GM23338 (cell line): ENCODE results near the gene KRT78. TPM values are rescaled to one million over a fixed set of nuclear protein-coding genes. Genes with fewer than 3 reads are reported as not detected.

Experiments
- ATAC-seq: fragments of 200-7000 bp; cut with Tn5 transposase; 3 replicates; pipeline ENCODE4 v1.9.1; 2020
- DNase-seq: peaks from one replicate; pipeline ENCODE4 v3.0.0-alpha.2; 2015; ENCODE audit warnings: low spot score
- H2AFZ ChIP-seq: fragments of 200-600 bp; sonication (generic); 2 replicates; pipeline ENCODE4 v1.8.0; 2016; ENCODE audit warnings: antibody characterized with exemption, mild to moderate bottlenecking, moderate library complexity
- H3F3A ChIP-seq: fragments of 200-600 bp; sonication (generic); replicated peaks from 2 replicates; pipeline ENCODE4 v1.8.0; 2017; ENCODE audit warnings: antibody characterized with exemption, mixed run types, low read depth
- H3K27ac ChIP-seq: fragments of 200-600 bp; sonication (generic); 2 replicates; pipeline ENCODE4 v1.6.1; 2016; ENCODE audit warnings: low read depth
- H3K27me3 ChIP-seq: fragments of 200-600 bp; sonication (generic); 2 replicates; pipeline ENCODE4 v1.8.0; 2016; ENCODE audit warnings: mild to moderate bottlenecking, mixed run types, moderate library complexity; ENCODE audit not compliant: insufficient read depth
- H3K36me3 ChIP-seq: fragments of 200-600 bp; sonication (generic); 2 replicates; pipeline ENCODE4 v1.8.0; 2016; ENCODE audit warnings: mild to moderate bottlenecking; ENCODE audit not compliant: insufficient read depth
- H3K4me1 ChIP-seq: fragments of 200-600 bp; sonication (generic); 2 replicates; pipeline ENCODE4 v1.8.0; 2016; ENCODE audit warnings: mild to moderate bottlenecking, moderate library complexity; ENCODE audit not compliant: insufficient read depth
- H3K4me2 ChIP-seq: fragments of 200-600 bp; sonication (generic); 2 replicates; pipeline ENCODE4 v1.7.1; 2017; ENCODE audit warnings: mixed run types
- H3K4me3 ChIP-seq: fragments of 200-600 bp; sonication (generic); 2 replicates; pipeline ENCODE4 v1.6.1; 2016; ENCODE audit warnings: mixed run types
- H3K79me2 ChIP-seq: fragments of 200-600 bp; sonication (generic); replicated peaks from 2 replicates; pipeline ENCODE4 v1.8.0; 2017; ENCODE audit warnings: mild to moderate bottlenecking; ENCODE audit not compliant: insufficient read depth
- H3K9me2 ChIP-seq: fragments of 200-600 bp; sonication (generic); 2 replicates; pipeline ENCODE4 v1.8.0; 2017; ENCODE audit not compliant: insufficient read depth
- H4K20me1 ChIP-seq: fragments of 200-600 bp; sonication (generic); replicated peaks from 2 replicates; pipeline ENCODE4 v1.8.0; 2017; ENCODE audit warnings: mild to moderate bottlenecking; ENCODE audit not compliant: insufficient read depth
- H3K27ac Mint-ChIP-seq: 2 replicates; pipeline ENCODE4 v1.8.0; 2020; ENCODE audit warnings: inconsistent platforms, mild to moderate bottlenecking, moderate library complexity, mixed read lengths
- H3K27me3 Mint-ChIP-seq: 3 replicates; pipeline ENCODE4 v1.8.0; 2022; ENCODE audit warnings: low read depth, mild to moderate bottlenecking, moderate library complexity, mixed read lengths, inconsistent platforms; ENCODE audit not compliant: insufficient read depth, poor library complexity
- H3K36me3 Mint-ChIP-seq: 3 replicates; pipeline ENCODE4 v1.8.0; 2021; ENCODE audit warnings: low read depth, mild to moderate bottlenecking, inconsistent platforms, moderate library complexity, mixed read lengths
- H3K4me1 Mint-ChIP-seq: 3 replicates; pipeline ENCODE4 v1.8.0; 2020; ENCODE audit warnings: mild to moderate bottlenecking, inconsistent platforms, mixed read lengths
- H3K4me3 Mint-ChIP-seq: 3 replicates; pipeline ENCODE4 v1.8.0; 2021; ENCODE audit warnings: moderate library complexity, mild to moderate bottlenecking, inconsistent platforms, mixed read lengths
- H3K9me3 Mint-ChIP-seq: 3 replicates; pipeline ENCODE4 v1.8.0; 2020; ENCODE audit warnings: moderate library complexity, mild to moderate bottlenecking, inconsistent platforms, mixed read lengths
- EZH2 ChIP-seq: fragments of 200-600 bp; sonication (generic); IDR thresholded peaks from one replicate; pipeline ENCODE4 v1.8.0; 2017; ENCODE audit warnings: antibody characterized with exemption, mild to moderate bottlenecking, low read depth; ENCODE audit not compliant: unreplicated experiment
- EZH2phosphoT487 ChIP-seq: fragments of 200-600 bp; sonication (generic); IDR thresholded peaks from one replicate; pipeline ENCODE4 v1.8.1; 2018; ENCODE audit warnings: antibody characterized with exemption; ENCODE audit not compliant: unreplicated experiment
- JUNB ChIP-seq: IDR thresholded peaks from one replicate; pipeline ENCODE4 v1.6.1; 2016; ENCODE audit warnings: antibody characterized with exemption; ENCODE audit not compliant: unreplicated experiment
- NANOG ChIP-seq: IDR thresholded peaks from 2 replicates; pipeline ENCODE4 v1.6.1; 2016; ENCODE audit warnings: antibody characterized with exemption, borderline replicate concordance
- POLR2AphosphoS5 ChIP-seq: IDR thresholded peaks from 2 replicates; pipeline ENCODE4 v1.6.1; 2016; ENCODE audit warnings: antibody characterized with exemption, low read depth
- ZNF331 ChIP-seq: fragments of 250-450 bp; sonication (Bioruptor Pico); IDR thresholded peaks from 2 replicates; pipeline ENCODE4 v1.5.0; 2020; ENCODE audit warnings: low read depth, mild to moderate bottlenecking, moderate library complexity
- polyA plus RNA-seq: library from polyadenylated mRNA; unstranded; fragments of >200 nt; fragmentation: Nextera tagmentation; extraction: Ambion mirVana; gene quantifications from 2 replicates; pipeline ENCODE4 v1.2.1, GENCODE V29; 2016
- total RNA-seq: library from RNA; depleted of rRNA; stranded (reverse); fragments of >200 nt; shearing (Covaris generic); gene quantifications from 2 replicates; pipeline ENCODE4 v1.2.3, GENCODE V29; 2014
- TF ChIP-seq, protein P1 (sequence below), 2 experiments: fragments of 200-600 bp in 1 of 2; sonication (generic) in 1 of 2; conservative IDR thresholded peaks; 2 replicates each; pipeline versions ENCODE4 v1.5.1 to v1.6.1; 2016 to 2017; ENCODE audit warnings: antibody characterized with exemption in 2 of 2, low read depth in 2 of 2, mild to moderate bottlenecking in 2 of 2, moderate library complexity in 1 of 2
- TF ChIP-seq, protein P2 (sequence below): IDR thresholded peaks from 2 replicates; pipeline ENCODE4 v1.6.1; 2016; ENCODE audit warnings: antibody characterized with exemption
- TF ChIP-seq, protein P3 (sequence below): fragments of 250-450 bp; sonication (Bioruptor Pico); IDR thresholded peaks from 2 replicates; pipeline ENCODE4 v1.5.0; 2020; ENCODE audit warnings: mild to moderate bottlenecking, moderate library complexity

Gene KRT78
- total and polyA plus RNA-seq, 2 experiments from 2014 or later: not detected

DNA sequence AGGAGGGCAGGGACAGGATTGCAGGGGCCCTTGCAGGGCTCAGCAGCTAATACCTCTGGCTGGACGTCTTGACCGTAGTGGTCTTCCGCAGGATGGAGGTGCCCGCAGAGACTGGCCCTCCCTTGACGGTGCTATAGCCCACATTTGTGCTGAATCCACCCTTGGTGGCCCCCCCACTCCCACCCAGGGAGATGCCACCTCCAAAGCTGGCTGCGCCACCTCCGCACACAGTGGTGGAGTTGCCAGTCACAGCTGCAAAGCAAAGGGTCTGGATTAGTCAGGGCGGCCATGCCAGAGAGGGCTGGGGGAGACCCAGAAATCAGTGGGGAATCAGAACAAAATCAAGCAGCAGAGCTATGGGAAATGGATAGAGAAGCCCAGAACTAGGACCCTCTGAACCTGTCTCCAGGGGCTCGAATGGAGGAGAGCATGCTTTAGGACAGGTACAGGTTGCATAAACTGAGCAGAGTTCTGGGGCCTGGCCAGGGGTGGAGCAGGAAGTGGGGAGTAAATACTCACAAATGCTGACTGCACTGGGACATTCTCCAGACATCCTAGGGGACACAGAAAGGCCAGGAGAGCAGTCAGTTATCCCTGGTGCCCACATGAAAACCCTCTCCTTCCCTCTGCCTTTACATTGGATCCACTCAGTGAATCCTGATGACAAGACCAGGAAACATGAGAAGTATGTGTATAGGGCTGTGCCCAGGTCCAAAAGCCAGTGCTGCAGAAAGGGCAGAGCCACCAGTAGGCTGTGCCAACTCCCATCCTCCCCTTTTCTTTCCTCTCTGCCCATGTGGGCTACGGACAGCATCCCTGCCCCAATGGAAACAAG is 26.8 kb downstream of the KRT78 start:
- no peak overlapping the region for H3K27ac ChIP-seq
- Mint-ChIP-seq H3K27me3 (peaks cover 1% of the 10 kb centered on the region), H3K27ac (no peak overlapping the region), H3K9me3 (no peaks in the 10 kb centered on the region; the same call in 2 of the 3 replicates), H3K4me3 (no peak overlapping the region), H3K36me3 (no peaks in the 10 kb centered on the region), H3K4me1 (no peaks in the 10 kb centered on the region; the same call in 2 of the 3 replicates)
- no peak for ATAC-seq
- no peak for TF ChIP-seq NANOG
- TF ChIP-seq EZH2: no peak
- TF ChIP-seq EZH2phosphoT487: no peak
- no peak for TF ChIP-seq POLR2AphosphoS5
- TF ChIP-seq, protein P1, sequence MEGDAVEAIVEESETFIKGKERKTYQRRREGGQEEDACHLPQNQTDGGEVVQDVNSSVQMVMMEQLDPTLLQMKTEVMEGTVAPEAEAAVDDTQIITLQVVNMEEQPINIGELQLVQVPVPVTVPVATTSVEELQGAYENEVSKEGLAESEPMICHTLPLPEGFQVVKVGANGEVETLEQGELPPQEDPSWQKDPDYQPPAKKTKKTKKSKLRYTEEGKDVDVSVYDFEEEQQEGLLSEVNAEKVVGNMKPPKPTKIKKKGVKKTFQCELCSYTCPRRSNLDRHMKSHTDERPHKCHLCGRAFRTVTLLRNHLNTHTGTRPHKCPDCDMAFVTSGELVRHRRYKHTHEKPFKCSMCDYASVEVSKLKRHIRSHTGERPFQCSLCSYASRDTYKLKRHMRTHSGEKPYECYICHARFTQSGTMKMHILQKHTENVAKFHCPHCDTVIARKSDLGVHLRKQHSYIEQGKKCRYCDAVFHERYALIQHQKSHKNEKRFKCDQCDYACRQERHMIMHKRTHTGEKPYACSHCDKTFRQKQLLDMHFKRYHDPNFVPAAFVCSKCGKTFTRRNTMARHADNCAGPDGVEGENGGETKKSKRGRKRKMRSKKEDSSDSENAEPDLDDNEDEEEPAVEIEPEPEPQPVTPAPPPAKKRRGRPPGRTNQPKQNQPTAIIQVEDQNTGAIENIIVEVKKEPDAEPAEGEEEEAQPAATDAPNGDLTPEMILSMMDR (conservative IDR thresholded peaks at IDR 0.05; ENCODE audit: low read depth in 2 of 2): no peak
- TF ChIP-seq ZNF331: no peak
- TF ChIP-seq, protein P2, sequence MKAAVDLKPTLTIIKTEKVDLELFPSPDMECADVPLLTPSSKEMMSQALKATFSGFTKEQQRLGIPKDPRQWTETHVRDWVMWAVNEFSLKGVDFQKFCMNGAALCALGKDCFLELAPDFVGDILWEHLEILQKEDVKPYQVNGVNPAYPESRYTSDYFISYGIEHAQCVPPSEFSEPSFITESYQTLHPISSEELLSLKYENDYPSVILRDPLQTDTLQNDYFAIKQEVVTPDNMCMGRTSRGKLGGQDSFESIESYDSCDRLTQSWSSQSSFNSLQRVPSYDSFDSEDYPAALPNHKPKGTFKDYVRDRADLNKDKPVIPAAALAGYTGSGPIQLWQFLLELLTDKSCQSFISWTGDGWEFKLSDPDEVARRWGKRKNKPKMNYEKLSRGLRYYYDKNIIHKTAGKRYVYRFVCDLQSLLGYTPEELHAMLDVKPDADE: no peak
- TF ChIP-seq, protein P3, sequence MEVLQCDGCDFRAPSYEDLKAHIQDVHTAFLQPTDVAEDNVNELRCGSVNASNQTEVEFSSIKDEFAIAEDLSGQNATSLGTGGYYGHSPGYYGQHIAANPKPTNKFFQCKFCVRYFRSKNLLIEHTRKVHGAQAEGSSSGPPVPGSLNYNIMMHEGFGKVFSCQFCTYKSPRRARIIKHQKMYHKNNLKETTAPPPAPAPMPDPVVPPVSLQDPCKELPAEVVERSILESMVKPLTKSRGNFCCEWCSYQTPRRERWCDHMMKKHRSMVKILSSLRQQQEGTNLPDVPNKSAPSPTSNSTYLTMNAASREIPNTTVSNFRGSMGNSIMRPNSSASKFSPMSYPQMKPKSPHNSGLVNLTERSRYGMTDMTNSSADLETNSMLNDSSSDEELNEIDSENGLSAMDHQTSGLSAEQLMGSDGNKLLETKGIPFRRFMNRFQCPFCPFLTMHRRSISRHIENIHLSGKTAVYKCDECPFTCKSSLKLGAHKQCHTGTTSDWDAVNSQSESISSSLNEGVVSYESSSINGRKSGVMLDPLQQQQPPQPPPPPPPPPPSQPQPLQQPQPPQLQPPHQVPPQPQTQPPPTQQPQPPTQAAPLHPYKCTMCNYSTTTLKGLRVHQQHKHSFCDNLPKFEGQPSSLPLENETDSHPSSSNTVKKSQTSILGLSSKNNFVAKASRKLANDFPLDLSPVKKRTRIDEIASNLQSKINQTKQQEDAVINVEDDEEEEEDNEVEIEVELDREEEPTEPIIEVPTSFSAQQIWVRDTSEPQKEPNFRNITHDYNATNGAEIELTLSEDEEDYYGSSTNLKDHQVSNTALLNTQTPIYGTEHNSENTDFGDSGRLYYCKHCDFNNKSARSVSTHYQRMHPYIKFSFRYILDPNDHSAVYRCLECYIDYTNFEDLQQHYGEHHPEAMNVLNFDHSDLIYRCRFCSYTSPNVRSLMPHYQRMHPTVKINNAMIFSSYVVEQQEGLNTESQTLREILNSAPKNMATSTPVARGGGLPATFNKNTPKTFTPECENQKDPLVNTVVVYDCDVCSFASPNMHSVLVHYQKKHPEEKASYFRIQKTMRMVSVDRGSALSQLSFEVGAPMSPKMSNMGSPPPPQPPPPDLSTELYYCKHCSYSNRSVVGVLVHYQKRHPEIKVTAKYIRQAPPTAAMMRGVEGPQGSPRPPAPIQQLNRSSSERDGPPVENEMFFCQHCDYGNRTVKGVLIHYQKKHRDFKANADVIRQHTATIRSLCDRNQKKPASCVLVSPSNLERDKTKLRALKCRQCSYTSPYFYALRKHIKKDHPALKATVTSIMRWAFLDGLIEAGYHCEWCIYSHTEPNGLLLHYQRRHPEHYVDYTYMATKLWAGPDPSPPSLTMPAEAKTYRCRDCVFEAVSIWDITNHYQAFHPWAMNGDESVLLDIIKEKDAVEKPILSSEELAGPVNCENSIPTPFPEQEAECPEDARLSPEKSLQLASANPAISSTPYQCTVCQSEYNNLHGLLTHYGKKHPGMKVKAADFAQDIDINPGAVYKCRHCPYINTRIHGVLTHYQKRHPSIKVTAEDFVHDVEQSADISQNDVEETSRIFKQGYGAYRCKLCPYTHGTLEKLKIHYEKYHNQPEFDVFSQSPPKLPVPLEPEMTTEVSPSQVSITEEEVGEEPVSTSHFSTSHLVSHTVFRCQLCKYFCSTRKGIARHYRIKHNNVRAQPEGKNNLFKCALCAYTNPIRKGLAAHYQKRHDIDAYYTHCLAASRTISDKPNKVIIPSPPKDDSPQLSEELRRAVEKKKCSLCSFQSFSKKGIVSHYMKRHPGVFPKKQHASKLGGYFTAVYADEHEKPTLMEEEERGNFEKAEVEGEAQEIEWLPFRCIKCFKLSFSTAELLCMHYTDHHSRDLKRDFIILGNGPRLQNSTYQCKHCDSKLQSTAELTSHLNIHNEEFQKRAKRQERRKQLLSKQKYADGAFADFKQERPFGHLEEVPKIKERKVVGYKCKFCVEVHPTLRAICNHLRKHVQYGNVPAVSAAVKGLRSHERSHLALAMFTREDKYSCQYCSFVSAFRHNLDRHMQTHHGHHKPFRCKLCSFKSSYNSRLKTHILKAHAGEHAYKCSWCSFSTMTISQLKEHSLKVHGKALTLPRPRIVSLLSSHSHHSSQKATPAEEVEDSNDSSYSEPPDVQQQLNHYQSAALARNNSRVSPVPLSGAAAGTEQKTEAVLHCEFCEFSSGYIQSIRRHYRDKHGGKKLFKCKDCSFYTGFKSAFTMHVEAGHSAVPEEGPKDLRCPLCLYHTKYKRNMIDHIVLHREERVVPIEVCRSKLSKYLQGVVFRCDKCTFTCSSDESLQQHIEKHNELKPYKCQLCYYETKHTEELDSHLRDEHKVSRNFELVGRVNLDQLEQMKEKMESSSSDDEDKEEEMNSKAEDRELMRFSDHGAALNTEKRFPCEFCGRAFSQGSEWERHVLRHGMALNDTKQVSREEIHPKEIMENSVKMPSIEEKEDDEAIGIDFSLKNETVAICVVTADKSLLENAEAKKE (CRISPR knock-in tag): no peak
- TF ChIP-seq JUNB: no peak
- H3K9me2 ChIP-seq: no peaks in the 10 kb centered on the region
- no peaks in the 10 kb centered on the region for H3K79me2 ChIP-seq
- H3K4me3 ChIP-seq: no peak overlapping the region
- no peak for DNase-seq
- H3K4me2 ChIP-seq: no peak overlapping the region
- no peaks in the 10 kb centered on the region for H3F3A ChIP-seq
- no peak overlapping the region for H2AFZ ChIP-seq
- no peaks in the 10 kb centered on the region for H4K20me1 ChIP-seq
- no peaks in the 10 kb centered on the region for H3K4me1 ChIP-seq
- H3K36me3 ChIP-seq: no peaks in the 10 kb centered on the region
- no peaks in the 10 kb centered on the region for H3K27me3 ChIP-seq
